Hippocampal formation (tissue), 2 donors: ENCODE data around the gene SMC6.
A peak's percentile ranks its signal among the peaks of the same experiment; 100 is the strongest.

ENCODE experiments used
- DNase-seq, 2 donors: peaks; one replicate each; lab custom pipeline; 2025; lab: John Stamatoyannopoulos, UW

Gene SMC6

DNA sequence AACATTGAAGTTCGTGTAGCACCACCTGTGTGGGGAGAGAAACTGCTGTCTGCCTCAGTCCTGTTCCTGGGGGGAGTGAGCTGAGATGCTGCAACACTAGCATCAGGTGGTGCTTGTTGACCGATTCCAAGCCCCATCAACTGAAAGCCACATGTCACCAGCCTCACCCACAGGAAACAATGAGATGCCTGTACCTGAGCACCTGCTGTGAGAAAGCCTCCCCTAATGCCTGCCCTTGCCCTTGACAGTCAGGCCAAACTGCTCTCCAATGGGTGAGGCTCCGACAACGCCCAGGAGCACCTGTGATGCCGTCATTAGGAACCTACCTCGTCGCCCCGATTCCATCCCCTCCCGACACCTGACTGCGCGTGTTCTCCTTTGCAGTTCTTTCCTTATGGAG is 104.6 kb downstream of the SMC6 start:
- DNase-seq, result no peak

DNA sequence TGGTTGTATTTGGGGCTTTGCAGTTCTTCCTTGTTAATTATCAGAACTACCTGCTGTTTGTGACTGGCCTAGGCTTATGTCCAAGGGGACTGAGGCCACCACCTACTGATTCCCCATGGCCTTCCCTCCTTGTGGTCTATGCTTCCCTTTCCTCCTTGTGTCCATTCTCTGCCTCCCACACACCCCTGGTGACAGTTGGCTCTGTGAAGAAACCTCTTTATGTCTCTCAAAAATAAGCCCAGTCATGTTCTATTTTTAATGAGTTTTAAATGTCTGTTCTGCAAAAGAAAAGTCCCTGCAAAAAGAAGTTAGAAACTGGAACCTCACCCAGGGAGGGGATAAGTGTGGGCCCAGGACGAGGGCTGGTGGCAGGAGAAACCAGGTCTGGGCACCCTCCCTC is 105.0 kb downstream of the SMC6 start:
- DNase-seq, result no peak

DNA sequence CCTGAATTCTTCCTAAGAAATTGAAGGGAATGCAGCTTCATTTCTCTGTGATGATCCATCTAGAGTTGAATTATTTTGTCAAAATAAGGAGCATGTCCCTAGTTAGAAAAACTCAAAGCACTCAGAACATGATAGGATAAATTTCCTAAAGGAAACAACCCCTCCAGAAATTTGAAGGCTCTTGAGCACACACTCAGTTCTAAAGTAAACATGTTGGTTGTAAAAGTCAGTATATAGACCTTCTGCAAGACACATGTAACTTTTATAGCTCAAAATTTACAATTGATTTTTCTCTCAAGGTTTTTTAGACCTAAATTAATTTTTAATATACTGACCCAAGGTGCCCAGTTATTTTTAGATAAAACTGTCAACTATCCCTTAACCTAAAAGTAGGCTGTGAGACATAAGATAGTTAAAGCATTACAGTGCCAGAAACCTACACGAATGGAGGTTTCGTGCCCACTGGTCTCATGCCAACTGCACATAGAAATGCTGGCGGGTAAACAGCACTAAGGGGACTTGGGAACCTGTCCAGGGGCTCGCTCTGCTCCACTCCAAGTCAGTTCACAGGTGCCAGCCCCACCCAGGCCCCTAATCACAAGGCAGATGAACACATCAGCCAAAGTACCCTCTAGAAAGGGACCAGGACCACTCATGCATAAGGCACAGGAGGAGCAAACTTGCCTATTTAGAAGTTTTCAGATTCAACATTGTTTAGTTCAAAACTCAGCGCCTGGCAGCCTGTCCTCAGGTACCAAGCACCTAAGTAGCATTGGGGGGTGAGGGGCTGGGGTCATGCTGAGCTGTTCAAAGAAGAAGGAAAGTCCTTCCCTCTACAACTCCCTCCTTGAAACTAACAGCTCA is 106.5 kb downstream of the SMC6 start:
- DNase-seq, result no peak

- DNase-seq, result peak in 1 of 2 donors; percentile 48
These were observed 107.5 kb downstream of the SMC6 start for GRCh38 chr2:17646081-17646554.

DNA sequence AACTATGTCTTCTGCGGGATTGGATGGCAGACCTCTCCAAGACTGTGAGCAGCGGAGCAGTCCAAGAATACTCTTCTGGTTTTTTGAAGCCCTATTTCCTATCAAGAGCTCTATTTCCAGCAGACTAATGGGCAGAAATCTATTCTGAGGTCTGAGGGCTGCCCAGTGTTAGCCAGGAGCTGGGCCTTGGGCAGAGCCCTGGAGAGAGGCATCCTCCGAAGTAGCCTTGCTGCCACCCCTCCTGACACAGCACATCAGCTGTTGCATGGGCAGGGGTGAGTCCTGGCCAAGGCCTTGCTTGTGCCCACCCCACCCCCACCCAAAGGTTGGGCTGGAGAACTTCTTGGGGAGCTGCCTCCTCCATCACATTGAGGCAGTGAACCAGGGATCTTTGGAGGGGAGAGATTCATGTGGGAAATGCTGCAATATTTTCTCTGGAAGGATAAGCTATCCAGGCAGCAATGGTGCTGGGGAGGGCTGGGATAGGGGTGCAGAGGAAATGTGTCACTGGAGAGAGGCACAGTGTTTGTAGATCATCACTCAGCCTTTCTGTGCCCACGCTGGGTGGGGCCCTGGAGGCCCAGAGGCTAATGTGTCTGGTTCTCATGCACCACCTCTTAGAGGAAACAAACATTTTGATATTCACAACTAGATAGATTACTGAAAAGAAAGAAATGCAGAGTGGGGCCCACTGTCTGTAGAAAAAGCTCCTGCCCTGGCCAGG is 108.5 kb downstream of the SMC6 start:
- no peak for DNase-seq

- DNase-seq, result peak in 1 of 2 donors; percentile 9
These were observed 110.5 kb downstream of the SMC6 start for GRCh38 chr2:17643031-17643615.

DNA sequence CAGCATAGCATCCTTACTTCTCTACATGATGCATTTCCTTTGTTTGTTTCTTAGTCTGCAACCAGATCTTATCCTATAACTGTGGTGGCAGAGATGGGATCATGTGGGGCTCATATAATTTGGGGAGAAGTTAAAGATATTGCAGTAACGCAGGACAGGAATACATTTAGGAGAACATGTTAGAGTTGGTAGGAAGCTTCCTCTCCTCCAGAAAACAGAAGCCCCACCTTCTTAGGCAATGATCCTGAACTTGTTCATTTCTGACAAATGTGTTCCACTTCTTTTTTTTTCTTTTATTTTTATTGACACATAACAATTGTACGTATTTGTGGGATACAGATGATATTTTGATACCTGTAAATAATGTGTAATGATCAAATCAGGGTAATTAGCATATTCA is 113.2 kb downstream of the SMC6 start:
- no peak for DNase-seq

- no peak for DNase-seq
These were observed 115.3 kb downstream of the SMC6 start for GRCh38 chr2:17638196-17638743.

- no peak for DNase-seq
These were observed 116.3 kb downstream of the SMC6 start for GRCh38 chr2:17637131-17637906.

- no peak for DNase-seq
These were observed 117.4 kb downstream of the SMC6 start for GRCh38 chr2:17636257-17636656.

DNA sequence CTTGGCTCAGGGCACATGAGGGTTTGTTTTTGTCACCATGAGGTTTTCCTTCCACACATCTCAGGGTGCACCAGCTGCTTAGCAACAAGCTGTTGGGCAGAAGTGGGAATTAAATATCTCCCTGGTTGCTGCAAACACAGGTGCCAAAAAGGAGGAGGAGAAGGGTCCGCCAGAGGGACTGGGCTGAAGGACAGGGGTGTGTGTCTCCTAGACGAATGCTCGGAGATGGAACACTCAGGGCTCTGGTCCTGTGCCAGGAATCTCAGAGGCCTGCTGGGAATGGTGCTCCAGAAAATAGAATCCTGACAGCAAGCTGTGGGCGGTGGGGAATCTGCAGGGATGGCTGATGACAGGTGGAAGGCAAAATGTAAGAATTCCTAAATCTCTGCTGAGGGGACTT is 118.6 kb downstream of the SMC6 start:
- no peak for DNase-seq

- DNase-seq, result no peak
These were observed 123.5 kb downstream of the SMC6 start for GRCh38 chr2:17630089-17630488.

GRCh38 chr2:17628349-17629261 is 125.0 kb downstream of the SMC6 start:
- peak in 1 of 2 donors; percentile 13 for DNase-seq

GRCh38 chr2:17627434-17627833 is 126.2 kb downstream of the SMC6 start:
- no peak for DNase-seq

- DNase-seq, result no peak
These were observed 126.6 kb downstream of the SMC6 start for GRCh38 chr2:17626986-17627385.

GRCh38 chr2:17625446-17625845 is 128.2 kb downstream of the SMC6 start:
- DNase-seq, result no peak

DNA sequence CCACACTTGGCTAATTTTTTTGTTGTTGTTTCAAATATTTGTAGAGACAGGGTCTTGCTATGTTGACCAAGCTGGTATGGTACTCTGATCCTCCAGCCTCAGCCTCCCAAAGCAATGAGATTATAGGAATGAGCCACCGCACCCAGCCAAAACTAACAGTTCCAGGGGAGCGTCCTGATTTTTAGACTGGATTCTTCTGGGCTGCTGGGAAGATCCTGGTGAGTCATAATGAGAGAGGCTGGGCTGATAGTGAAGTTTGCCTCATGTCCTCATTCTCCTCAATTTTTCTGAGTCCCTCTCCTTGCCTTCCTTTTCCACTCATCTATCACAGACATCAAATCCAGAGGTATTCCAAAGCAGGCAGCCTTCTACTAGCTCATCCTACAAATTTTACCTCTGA is 131.8 kb downstream of the SMC6 start:
- DNase-seq, result no peak

- DNase-seq, result no peak
These were observed 132.8 kb downstream of the SMC6 start for GRCh38 chr2:17620841-17621240.

DNA sequence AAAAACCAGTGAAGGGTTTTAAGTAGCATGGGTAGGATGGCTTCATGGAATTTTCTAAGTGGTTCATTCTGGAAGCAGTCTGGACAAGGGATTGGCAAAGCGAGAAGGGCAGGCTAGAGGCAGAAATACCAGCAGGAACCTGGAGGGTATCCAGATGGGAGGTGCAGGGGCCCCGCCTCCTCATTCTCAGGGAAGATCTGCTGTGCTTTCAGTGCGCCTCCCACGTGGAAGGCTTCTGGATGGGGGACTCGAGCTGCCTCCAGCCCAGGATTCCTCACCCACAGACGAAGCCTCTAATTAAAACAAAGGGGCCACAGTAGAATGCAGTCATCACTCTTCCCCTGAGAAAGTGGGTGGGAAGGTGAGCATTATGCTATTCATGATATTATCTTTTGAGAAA is 133.3 kb downstream of the SMC6 start:
- DNase-seq, result no peak

DNA sequence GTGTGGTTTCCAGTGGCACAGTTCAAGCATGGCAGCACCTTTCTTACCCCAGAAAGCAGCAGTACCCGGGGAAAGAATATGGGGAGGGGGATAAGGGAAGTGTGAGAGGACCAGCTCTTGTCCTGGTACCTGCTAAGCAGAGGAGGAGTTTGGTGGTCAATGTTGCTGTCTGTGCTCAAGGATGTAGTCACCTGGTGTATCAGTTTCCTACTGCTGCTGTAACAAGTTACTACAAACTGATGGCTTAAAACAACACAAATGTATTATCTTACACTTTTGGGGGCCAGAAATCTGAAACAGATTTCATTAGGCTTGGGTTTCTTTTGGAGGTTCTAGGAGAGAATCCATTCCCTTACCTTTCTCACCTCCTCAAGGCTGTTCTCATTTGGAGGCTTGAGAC is 135.7 kb downstream of the SMC6 start:
- no peak for DNase-seq

GRCh38 chr2:17617516-17617915 is 136.1 kb downstream of the SMC6 start:
- no peak for DNase-seq
